ENCODE measurements around the gene DUSP7. TPM values are rescaled to one million over a fixed set of nuclear protein-coding genes. Genes with fewer than 3 reads are reported as not detected.

DUSP7 gene
- polyA plus RNA-seq (2013, experiment 1 of 4) = 16.7 TPM
- polyA plus RNA-seq (2013, experiment 2 of 4) = 12.5 TPM
- 9.1 TPM for polyA plus RNA-seq (2013, experiment 3 of 4)
- 9.6 TPM for polyA plus RNA-seq (2013, experiment 4 of 4)

DNA sequence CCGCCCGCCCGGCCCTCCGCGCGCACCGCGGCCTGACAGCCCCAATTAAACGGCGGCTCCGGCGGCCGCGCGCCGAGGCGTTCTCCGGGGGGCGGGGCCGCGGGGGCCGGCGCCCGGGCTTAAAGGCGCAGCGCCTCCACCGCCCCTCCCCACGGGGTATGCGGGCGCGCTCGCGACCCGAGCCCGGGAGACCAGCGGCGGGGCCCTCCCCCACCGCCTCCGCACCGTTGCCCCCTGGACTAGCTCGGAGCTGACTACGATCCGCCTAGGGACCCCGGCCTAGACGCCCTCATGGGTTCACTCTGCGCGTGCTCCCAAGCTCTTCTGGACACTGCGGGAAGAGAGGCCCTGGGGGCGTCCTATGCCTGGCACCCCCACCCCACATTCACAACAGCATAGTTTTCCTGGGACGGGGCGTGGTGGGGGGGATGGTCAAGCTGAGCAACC lies at the start of gene DUSP7:
Gene DUSP7, minus strand, starts transcription at position 51 of the 447 bp plus-strand sequence. CDS start 205 bp downstream, outside the sequence.
- H3K9me3 ChIP-seq (ENCODE audit: control insufficient read depth, low read length) = no peaks in the 10 kb centered on the region
- H3K36me3 ChIP-seq (ENCODE audit: control insufficient read depth, insufficient read depth, low read length) = no peaks in the 10 kb centered on the region
- peak within 1 kb of the TSS; percentile 52 for H3K27ac ChIP-seq (ENCODE audit: insufficient read depth, low read depth, low read length, poor library complexity, severe bottlenecking)
- peaks cover 18% of the 10 kb centered on the region for H3K27me3 ChIP-seq (ENCODE audit: control insufficient read depth, insufficient read depth, low read length, poor library complexity, severe bottlenecking)
- WGBS, 2 experiments = 0% methylated on average over 51 of the region's 51 CpGs
- H3K4me3 ChIP-seq (ENCODE audit: insufficient read depth, low read depth, low read length) = peak within 1 kb of the TSS; percentile 56
- peaks cover 22% of the 10 kb centered on the region for H3K4me1 ChIP-seq (ENCODE audit: control insufficient read depth, insufficient read depth, low read length)

GRCh38 chr3:52104684-52105640 lies 48.6 kb upstream of the DUSP7 start:
- WGBS, 2 experiments = 96% methylated on average over 10 of the region's 10 CpGs
- Histone ChIP-seq H3K4me3 (ENCODE audit: insufficient read depth, low read depth, low read length) (no peak overlapping the region), H3K9me3 (ENCODE audit: control insufficient read depth, low read length) (no peaks in the 10 kb centered on the region), H3K4me1 (ENCODE audit: control insufficient read depth, insufficient read depth, low read length) (no peaks in the 10 kb centered on the region), H3K36me3 (ENCODE audit: control insufficient read depth, insufficient read depth, low read length) (no peaks in the 10 kb centered on the region), H3K27me3 (ENCODE audit: control insufficient read depth, insufficient read depth, low read length, poor library complexity, severe bottlenecking) (no peaks in the 10 kb centered on the region), H3K27ac (ENCODE audit: insufficient read depth, low read depth, low read length, poor library complexity, severe bottlenecking) (no peak overlapping the region)

- H3K9me3 ChIP-seq (ENCODE audit: control insufficient read depth, low read length) = no peaks in the 10 kb centered on the region
- H3K4me1 ChIP-seq (ENCODE audit: control insufficient read depth, insufficient read depth, low read length) = no peaks in the 10 kb centered on the region
- H3K27me3 ChIP-seq (ENCODE audit: control insufficient read depth, insufficient read depth, low read length, poor library complexity, severe bottlenecking) = no peaks in the 10 kb centered on the region
- no peak overlapping the region for H3K4me3 ChIP-seq (ENCODE audit: insufficient read depth, low read depth, low read length)
- WGBS, 2 experiments = 90 to 92% methylated on average over 4 of the region's 4 CpGs
- no peaks in the 10 kb centered on the region for H3K36me3 ChIP-seq (ENCODE audit: control insufficient read depth, insufficient read depth, low read length)
- H3K27ac ChIP-seq (ENCODE audit: insufficient read depth, low read depth, low read length, poor library complexity, severe bottlenecking) = no peak overlapping the region
These were observed 46.6 kb upstream of the DUSP7 start for GRCh38 chr3:52102934-52103333.

GRCh38 chr3:52099001-52099401 lies 42.6 kb upstream of the DUSP7 start:
- Histone ChIP-seq H3K4me1 (ENCODE audit: control insufficient read depth, insufficient read depth, low read length) (no peaks in the 10 kb centered on the region), H3K9me3 (ENCODE audit: control insufficient read depth, low read length) (no peaks in the 10 kb centered on the region), H3K27ac (ENCODE audit: insufficient read depth, low read depth, low read length, poor library complexity, severe bottlenecking) (no peak overlapping the region), H3K4me3 (ENCODE audit: insufficient read depth, low read depth, low read length) (no peak overlapping the region), H3K36me3 (ENCODE audit: control insufficient read depth, insufficient read depth, low read length) (peaks cover 4% of the 10 kb centered on the region), H3K27me3 (ENCODE audit: control insufficient read depth, insufficient read depth, low read length, poor library complexity, severe bottlenecking) (no peaks in the 10 kb centered on the region)
- 88 to 89% methylated on average over 3 of the region's 3 CpGs for WGBS, 2 experiments

DNA sequence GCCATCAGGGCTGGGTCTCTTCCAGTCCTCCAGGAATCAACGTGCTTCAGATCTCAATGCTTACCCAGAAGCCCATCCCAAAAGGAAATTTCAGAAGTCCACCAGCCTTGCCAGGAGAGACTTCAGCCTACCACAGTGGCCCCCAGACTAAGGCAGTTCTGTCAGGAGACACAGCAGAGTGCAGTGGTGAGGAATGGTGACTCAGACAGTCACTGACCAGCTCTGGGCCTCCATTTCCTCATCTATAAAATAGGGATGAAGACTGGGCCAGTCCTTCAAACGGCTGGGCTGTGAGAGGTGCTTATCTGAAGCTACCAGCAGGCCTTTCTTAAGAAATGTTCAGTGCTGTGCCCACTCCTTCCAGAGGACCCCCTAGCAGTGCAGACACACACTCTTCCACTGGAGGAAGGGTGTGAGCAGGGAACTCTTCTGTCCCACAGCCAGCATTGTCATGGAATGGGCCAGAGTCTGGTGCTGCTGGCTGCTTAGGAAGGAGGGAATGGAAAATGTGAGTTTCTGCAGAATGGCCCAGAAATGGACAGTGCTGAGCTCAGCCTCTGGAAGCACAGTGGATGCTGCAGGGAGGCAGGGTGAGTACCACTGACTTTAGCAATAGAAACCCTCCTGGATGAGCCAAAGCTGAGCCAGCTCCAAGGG lies 41.6 kb upstream of the DUSP7 start:
- 85 to 90% methylated on average over 2 of the region's 2 CpGs for WGBS, 2 experiments
- H3K27ac ChIP-seq (ENCODE audit: insufficient read depth, low read depth, low read length, poor library complexity, severe bottlenecking) = no peak overlapping the region
- H3K4me1 ChIP-seq (ENCODE audit: control insufficient read depth, insufficient read depth, low read length) = no peaks in the 10 kb centered on the region
- H3K4me3 ChIP-seq (ENCODE audit: insufficient read depth, low read depth, low read length) = no peak overlapping the region
- peaks cover 4% of the 10 kb centered on the region for H3K36me3 ChIP-seq (ENCODE audit: control insufficient read depth, insufficient read depth, low read length)
- H3K9me3 ChIP-seq (ENCODE audit: control insufficient read depth, low read length) = no peaks in the 10 kb centered on the region
- no peaks in the 10 kb centered on the region for H3K27me3 ChIP-seq (ENCODE audit: control insufficient read depth, insufficient read depth, low read length, poor library complexity, severe bottlenecking)

GRCh38 chr3:52095990-52096775 lies 39.8 kb upstream of the DUSP7 start:
- no peaks in the 10 kb centered on the region for H3K9me3 ChIP-seq (ENCODE audit: control insufficient read depth, low read length)
- WGBS, 2 experiments = 93 to 96% methylated on average over 8 of the region's 8 CpGs
- no peak overlapping the region for H3K4me3 ChIP-seq (ENCODE audit: insufficient read depth, low read depth, low read length)
- H3K27me3 ChIP-seq (ENCODE audit: control insufficient read depth, insufficient read depth, low read length, poor library complexity, severe bottlenecking) = no peaks in the 10 kb centered on the region
- peaks cover 4% of the 10 kb centered on the region for H3K36me3 ChIP-seq (ENCODE audit: control insufficient read depth, insufficient read depth, low read length)
- H3K4me1 ChIP-seq (ENCODE audit: control insufficient read depth, insufficient read depth, low read length) = peaks cover 9% of the 10 kb centered on the region
- H3K27ac ChIP-seq (ENCODE audit: insufficient read depth, low read depth, low read length, poor library complexity, severe bottlenecking) = no peak overlapping the region

GRCh38 chr3:52094571-52095485 lies 38.5 kb upstream of the DUSP7 start:
- Histone ChIP-seq H3K27ac (ENCODE audit: insufficient read depth, low read depth, low read length, poor library complexity, severe bottlenecking) (no peak overlapping the region), H3K4me1 (ENCODE audit: control insufficient read depth, insufficient read depth, low read length) (peaks cover 19% of the 10 kb centered on the region), H3K4me3 (ENCODE audit: insufficient read depth, low read depth, low read length) (no peak overlapping the region), H3K36me3 (ENCODE audit: control insufficient read depth, insufficient read depth, low read length) (peaks cover 4% of the 10 kb centered on the region), H3K27me3 (ENCODE audit: control insufficient read depth, insufficient read depth, low read length, poor library complexity, severe bottlenecking) (no peaks in the 10 kb centered on the region), H3K9me3 (ENCODE audit: control insufficient read depth, low read length) (no peaks in the 10 kb centered on the region)
- 93 to 97% methylated on average over 11 of the region's 11 CpGs for WGBS, 2 experiments

- Histone ChIP-seq H3K4me1 (ENCODE audit: control insufficient read depth, insufficient read depth, low read length) (peaks cover 25% of the 10 kb centered on the region), H3K27me3 (ENCODE audit: control insufficient read depth, insufficient read depth, low read length, poor library complexity, severe bottlenecking) (no peaks in the 10 kb centered on the region), H3K4me3 (ENCODE audit: insufficient read depth, low read depth, low read length) (no peak overlapping the region), H3K27ac (ENCODE audit: insufficient read depth, low read depth, low read length, poor library complexity, severe bottlenecking) (no peak overlapping the region), H3K36me3 (ENCODE audit: control insufficient read depth, insufficient read depth, low read length) (peaks cover 4% of the 10 kb centered on the region), H3K9me3 (ENCODE audit: control insufficient read depth, low read length) (no peaks in the 10 kb centered on the region)
- WGBS, 2 experiments = 96 to 97% methylated on average over 7 of the region's 7 CpGs
These were observed 37.6 kb upstream of the DUSP7 start for GRCh38 chr3:52093756-52094545.

Data from ectodermal cell (in vitro differentiated cells).